ENCODE results near the gene SLC38A1.

SLC38A1 gene

GRCh38 chr12:46230983-46231382 lies 37.9 kb downstream of the SLC38A1 start:
- DNase-seq (ENCODE audit: low spot score): no peak

- no peak for DNase-seq (ENCODE audit: low spot score)
These were observed 38.5 kb downstream of the SLC38A1 start for GRCh38 chr12:46230306-46230705.

- DNase-seq (ENCODE audit: low spot score): no peak
These were observed 41.2 kb downstream of the SLC38A1 start for GRCh38 chr12:46227616-46228015.

- DNase-seq (ENCODE audit: low spot score): peak; percentile 44
These were observed 44.5 kb downstream of the SLC38A1 start for GRCh38 chr12:46224386-46224785.

- no peak for DNase-seq (ENCODE audit: low spot score)
These were observed 45.8 kb downstream of the SLC38A1 start for GRCh38 chr12:46223047-46223446.

GRCh38 chr12:46222636-46223035 lies 46.2 kb downstream of the SLC38A1 start:
- no peak for DNase-seq (ENCODE audit: low spot score)

- DNase-seq (ENCODE audit: low spot score): no peak
These were observed 47.4 kb downstream of the SLC38A1 start for GRCh38 chr12:46221255-46222128.

- DNase-seq (ENCODE audit: low spot score): peak; percentile 12
These were observed 48.8 kb downstream of the SLC38A1 start for GRCh38 chr12:46219877-46220655.

- no peak for DNase-seq (ENCODE audit: low spot score)
These were observed 49.5 kb downstream of the SLC38A1 start for GRCh38 chr12:46219132-46219876.

- DNase-seq (ENCODE audit: low spot score): no peak
These were observed 50.3 kb downstream of the SLC38A1 start for GRCh38 chr12:46218322-46219095.

GRCh38 chr12:46217541-46218321 lies 51.1 kb downstream of the SLC38A1 start:
- no peak for DNase-seq (ENCODE audit: low spot score)

- no peak for DNase-seq (ENCODE audit: low spot score)
These were observed 54.0 kb downstream of the SLC38A1 start for GRCh38 chr12:46214668-46215436.

GRCh38 chr12:46212108-46212982 lies 56.5 kb downstream of the SLC38A1 start:
- DNase-seq (ENCODE audit: low spot score): no peak

- DNase-seq (ENCODE audit: low spot score): no peak
These were observed 57.9 kb downstream of the SLC38A1 start for GRCh38 chr12:46210873-46211439.

GRCh38 chr12:46209914-46210872 lies 58.6 kb downstream of the SLC38A1 start:
- DNase-seq (ENCODE audit: low spot score): no peak

- DNase-seq (ENCODE audit: low spot score): no peak
These were observed 59.7 kb downstream of the SLC38A1 start for GRCh38 chr12:46209170-46209569.

GRCh38 chr12:46208370-46208769 lies 60.5 kb downstream of the SLC38A1 start:
- DNase-seq (ENCODE audit: low spot score): no peak
